COR-L47 (cell line): ENCODE measurements around the gene SDCBP2.

Experiments used
- DNase-seq: peaks from one replicate; lab custom pipeline; 2025; lab: John Stamatoyannopoulos, UW

The SDCBP2 gene, protein sequence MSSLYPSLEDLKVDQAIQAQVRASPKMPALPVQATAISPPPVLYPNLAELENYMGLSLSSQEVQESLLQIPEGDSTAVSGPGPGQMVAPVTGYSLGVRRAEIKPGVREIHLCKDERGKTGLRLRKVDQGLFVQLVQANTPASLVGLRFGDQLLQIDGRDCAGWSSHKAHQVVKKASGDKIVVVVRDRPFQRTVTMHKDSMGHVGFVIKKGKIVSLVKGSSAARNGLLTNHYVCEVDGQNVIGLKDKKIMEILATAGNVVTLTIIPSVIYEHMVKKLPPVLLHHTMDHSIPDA

GRCh38 chr20:1328680-1329330 is at the start of gene SDCBP2:
Gene SDCBP2, minus strand, starts transcription at chr20:1329139. Its CDS starts 8,723 bp downstream, at chr20:1320416.
- DNase-seq: no peak

- DNase-seq: no peak
Observed at GRCh38 chr20:1378735-1379125, 49.8 kb upstream of the SDCBP2 start.

- DNase-seq: no peak
Observed at GRCh38 chr20:1377984-1378734, 49.2 kb upstream of the SDCBP2 start.

GRCh38 chr20:1377341-1377871 is 48.5 kb upstream of the SDCBP2 start:
- DNase-seq: no peak

GRCh38 chr20:1376408-1377270 is 47.7 kb upstream of the SDCBP2 start:
- no peak for DNase-seq

DNA sequence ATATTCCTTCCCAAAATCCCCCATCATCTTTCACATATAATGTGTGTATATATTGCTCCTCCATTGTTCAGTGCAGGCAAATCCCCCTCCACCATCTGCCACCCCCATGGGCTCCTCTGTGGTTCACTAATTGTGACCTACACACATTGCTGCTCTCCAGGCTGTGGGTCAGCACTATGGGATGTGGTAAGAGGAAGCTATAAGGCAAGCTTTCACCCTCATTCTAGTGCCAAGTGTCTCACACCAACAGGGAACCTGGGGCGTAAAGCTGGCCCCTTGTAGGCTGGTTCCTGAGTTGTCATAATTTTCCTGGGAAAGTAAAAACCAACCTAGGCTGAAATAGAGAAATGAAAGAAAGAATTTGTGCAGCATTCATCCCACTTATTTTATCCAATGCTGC is 47.1 kb upstream of the SDCBP2 start:
- no peak for DNase-seq

DNA sequence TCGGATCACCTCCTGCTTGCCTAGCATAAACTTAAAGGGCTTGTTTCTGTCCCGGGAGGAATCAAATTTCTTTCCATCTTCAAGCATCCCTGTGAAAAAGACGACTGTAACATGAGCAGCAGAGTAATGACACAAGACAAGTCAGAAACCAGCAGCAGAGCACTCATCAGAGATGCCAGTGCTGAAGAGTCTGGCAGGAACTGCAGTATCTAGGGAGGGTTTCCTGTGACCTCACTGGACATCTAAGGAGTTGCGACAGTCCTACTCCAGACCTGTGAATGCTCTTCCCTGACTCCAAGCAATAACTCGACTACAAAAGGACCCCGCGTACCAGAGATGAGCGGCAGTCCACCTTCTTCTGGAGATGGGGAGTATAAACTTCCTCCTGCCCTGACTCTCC is 46.6 kb upstream of the SDCBP2 start:
- no peak for DNase-seq

DNA sequence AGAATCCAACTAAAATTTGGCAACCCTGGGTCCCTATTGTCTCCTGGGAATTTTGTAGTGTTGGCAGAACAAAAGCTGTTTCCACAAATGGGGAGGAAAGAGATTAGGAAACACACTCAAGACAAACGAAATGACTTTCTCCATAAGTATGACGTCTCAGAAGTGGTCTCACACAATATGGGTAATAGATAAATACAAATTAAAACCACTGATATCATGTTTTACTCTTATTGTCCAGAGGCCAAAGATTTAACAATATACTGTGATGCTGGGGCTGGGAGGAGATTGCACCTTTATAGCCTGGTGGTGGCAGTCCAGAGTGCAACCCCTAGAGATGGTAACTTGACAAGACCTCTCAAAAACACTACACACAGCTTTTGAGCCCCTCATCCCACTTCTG is 45.3 kb upstream of the SDCBP2 start:
- DNase-seq: no peak

GRCh38 chr20:1373614-1374013 is 44.7 kb upstream of the SDCBP2 start:
- DNase-seq: no peak

- DNase-seq: no peak
Observed at GRCh38 chr20:1373036-1373435, 44.1 kb upstream of the SDCBP2 start.

- no peak for DNase-seq
Observed at GRCh38 chr20:1371830-1372539, 43.0 kb upstream of the SDCBP2 start.

GRCh38 chr20:1371202-1371782 is 42.4 kb upstream of the SDCBP2 start:
- no peak for DNase-seq

DNA sequence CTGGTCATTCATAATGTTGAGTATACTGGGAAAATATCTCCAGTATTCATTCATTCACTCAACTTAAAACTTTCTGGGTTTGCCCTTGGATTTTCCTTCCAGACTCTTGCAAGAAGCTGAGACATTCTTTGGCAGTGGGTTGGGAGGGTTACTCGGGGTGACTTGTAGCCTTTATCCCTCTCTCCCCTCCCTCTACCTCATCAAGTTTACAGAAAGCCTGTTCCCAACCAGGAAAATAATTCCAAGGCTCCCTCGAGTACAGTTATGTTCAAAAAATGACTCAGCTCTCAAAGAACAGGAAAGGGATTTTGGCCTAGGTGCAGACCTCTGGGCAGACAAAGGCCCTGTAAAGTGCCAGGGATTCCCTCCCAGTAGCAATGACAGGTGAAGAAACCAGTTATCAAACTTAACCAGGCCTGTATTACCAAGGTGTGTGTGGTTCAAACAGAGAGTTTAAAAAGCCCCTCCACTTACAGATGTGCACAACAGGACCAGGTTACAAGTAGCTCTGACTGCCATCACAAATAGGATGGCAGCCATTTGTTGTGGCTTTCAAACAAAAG is 41.7 kb upstream of the SDCBP2 start:
- DNase-seq: no peak

DNA sequence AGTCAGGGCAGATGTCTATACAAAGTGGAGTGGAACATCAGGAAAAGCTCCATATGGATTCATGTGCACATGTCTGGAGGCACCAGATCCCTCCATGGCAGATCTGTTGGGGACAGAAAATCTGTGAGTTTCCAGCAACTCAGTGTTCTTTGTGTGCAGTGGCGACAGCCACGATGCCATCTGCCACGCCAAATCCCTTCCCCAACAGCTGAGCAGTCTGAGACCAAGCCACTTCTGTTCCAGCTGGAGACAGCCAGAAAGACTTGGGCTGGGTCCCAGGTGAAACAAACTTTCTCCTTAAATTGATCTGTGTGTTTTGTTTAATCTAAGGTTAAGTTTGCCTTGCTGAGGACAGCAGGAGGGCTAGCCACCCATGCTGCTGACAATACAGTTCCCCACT is 41.0 kb upstream of the SDCBP2 start:
- DNase-seq: no peak

GRCh38 chr20:1368448-1369199 is 39.7 kb upstream of the SDCBP2 start:
- no peak for DNase-seq

- DNase-seq: no peak
Observed at GRCh38 chr20:1367479-1367878, 38.5 kb upstream of the SDCBP2 start.

- DNase-seq: no peak
Observed at GRCh38 chr20:1364106-1364505, 35.2 kb upstream of the SDCBP2 start.

GRCh38 chr20:1363522-1363921 is 34.6 kb upstream of the SDCBP2 start:
- no peak for DNase-seq

DNA sequence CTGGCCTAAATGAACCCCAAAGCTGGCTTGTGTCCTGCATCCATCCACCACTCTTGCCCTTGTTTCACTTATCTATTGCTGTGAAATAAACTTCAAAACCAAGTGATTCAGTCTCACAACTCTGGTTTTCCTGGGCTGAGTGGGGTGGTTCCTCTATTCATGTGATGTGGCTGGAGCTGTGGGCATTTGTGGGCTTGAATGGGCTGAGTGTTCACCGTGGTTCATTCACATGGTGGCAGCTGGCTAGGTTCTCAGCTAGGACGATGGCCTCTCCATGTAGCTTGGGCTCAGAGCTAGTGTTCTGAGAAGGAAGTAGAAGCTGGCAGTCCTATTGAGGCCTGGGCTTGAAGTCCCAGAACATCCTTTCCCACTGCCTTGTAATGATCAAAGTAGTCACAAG is 33.5 kb upstream of the SDCBP2 start:
- no peak for DNase-seq
